Heart right ventricle (tissue), 16 donors: Measurements from ENCODE around the gene PHLPP1. TPM values are rescaled to one million over a fixed set of nuclear protein-coding genes. Genes with fewer than 3 reads are reported as not detected.

Source experiments
- ATAC-seq, 8 donors: fragments of 200-7000 bp; cut with Tn5 transposase; one replicate each; pipeline ENCODE4 v1.9.1; 2020; ENCODE audit warnings: mild to moderate bottlenecking in 8 of 8, moderate library complexity in 8 of 8, moderate number of reproducible peaks in 1 of 8
- DNase-seq, 2 donors: peaks; one replicate each; pipeline ENCODE4 v3.0.0-alpha.2; 2020
- H3K27ac ChIP-seq, 10 donors: fragments of 200-600 bp; sonication (generic) in 2 of 10; one replicate each; pipeline versions ENCODE4 v1.5.0 to v1.8.0; 2020 to 2022; ENCODE audit warnings: mild to moderate bottlenecking in 3 of 10
- H3K27me3 ChIP-seq, 7 donors: fragments of 200-600 bp; one replicate each; pipeline ENCODE4 v1.8.0; 2021 to 2022; ENCODE audit warnings: mild to moderate bottlenecking in 2 of 7
- H3K36me3 ChIP-seq, 9 donors: fragments of 200-600 bp; sonication (generic) in 1 of 9; one replicate each; pipeline versions ENCODE4 v1.5.0 to v1.8.0; 2020 to 2022; ENCODE audit warnings: mild to moderate bottlenecking in 2 of 9
- H3K4me1 ChIP-seq, 9 donors: fragments of 200-600 bp; sonication (generic) in 1 of 9; one replicate each; pipeline versions ENCODE4 v1.5.0 to v1.8.0; 2020 to 2022; ENCODE audit warnings: mild to moderate bottlenecking in 4 of 9
- H3K4me3 ChIP-seq, 10 donors: fragments of 200-600 bp; sonication (generic) in 2 of 10; one replicate each; pipeline versions ENCODE4 v1.5.0 to v1.8.0; 2020 to 2022; ENCODE audit warnings: mild to moderate bottlenecking in 7 of 10, moderate library complexity in 2 of 10
- H3K9me3 ChIP-seq, 11 donors: fragments of 200-600 bp in 10 of 11; sonication (generic) in 2 of 11; one replicate each; pipeline versions ENCODE4 v1.5.0 to v1.8.0; 2013 to 2022; ENCODE audit warnings: mild to moderate bottlenecking in 2 of 11, control low read depth in 1 of 11, moderate library complexity in 1 of 11
- WGBS, 2 donors: extraction: QIAGEN DNeasy Blood & Tissue Kit; methylation state at CpG; one replicate each; pipeline ENCODE4 v1.1.7; 2013; ENCODE audit warnings: inconsistent platforms in 1 of 2; 5-methylcytosine and 5-hydroxymethylcytosine counted together
- intact Hi-C, 10 donors: fragments of 100-400 bp; cut with DNase I; formaldehyde crosslinking; loops; one replicate each; pipeline versions ENCODE4 v1.11.1 to v1.14.2; 2022
- polyA plus RNA-seq, 2 donors: library from polyadenylated mRNA; stranded (reverse); fragments of 200-250 nt; gene quantifications; one replicate each; pipeline ENCODE4 v1.2.3, GENCODE V29; 2013
- total RNA-seq, 10 donors: library from RNA; stranded (reverse); fragmentation: NEBNext Ultra II Directional in 3 of 10; extraction: Animal tissue kit (Norgen Biotek cat#: 25700) in 3 of 10; gene quantifications; one replicate each; pipeline versions ENCODE4 v1.2.1 to v1.2.4, GENCODE V29; 2021 to 2023
- TF ChIP-seq, protein P1 (sequence below), 9 donors: fragments of 200-600 bp; sonication (generic) in 2 of 9; IDR thresholded peaks; one replicate each; pipeline versions ENCODE4 v1.5.0 to v1.8.0; 2021 to 2022; ENCODE audit warnings: antibody characterized with exemption in 9 of 9, mild to moderate bottlenecking in 5 of 9, moderate library complexity in 1 of 9
- donor health status: Arrhythmogenic right ventricular cardiomyopathy.
- donor health status: ischemic (EF 13 %, LVEDD 7.1; RV severe dilation, severe dysfunction).
- donor health status: healthy with polysubstance abuse.
- donor health status: DM: no; HTN: yes; CAD: no.
- donor health status: DM: no; HTN: no; CAD: no.
- donor health status: ischemic (EF 25% LVEDD 6.9; RV normal size, moderate dysfunction).
- donor health status: ischemic (EF 25% LVEDD 5.7; RV mildly dilated, moderate dysfunction).
- donor health status: healthy.
- donor health status: DM: yes; HTN: yes; CAD: no.
- donor health status: Ischemic cardiomyopathy.
- donor health status: ischemic (EF 35%, LVEDD 5.7; RV mildly dilated, moderate dysfunction).
- donor health status: nonischemic (EF 11% LVEDD 7.7; RV severe dilation, severe dysfunction).
- donor health status: DM: yes; HTN: yes; CAD: no.
- donor health status: PGD.
- donor health status: ischemic (EF 29% LVEDD 5.4; RV normal size, mild dysfunction).
- donor health status: nonischemic (EF 23%, LVEDD 6.1; RV moderate dilation, normal function).

Gene PHLPP1
- total and polyA plus RNA-seq, 12 donors: 1.8 to 10.7 (median 8.0) TPM

DNA sequence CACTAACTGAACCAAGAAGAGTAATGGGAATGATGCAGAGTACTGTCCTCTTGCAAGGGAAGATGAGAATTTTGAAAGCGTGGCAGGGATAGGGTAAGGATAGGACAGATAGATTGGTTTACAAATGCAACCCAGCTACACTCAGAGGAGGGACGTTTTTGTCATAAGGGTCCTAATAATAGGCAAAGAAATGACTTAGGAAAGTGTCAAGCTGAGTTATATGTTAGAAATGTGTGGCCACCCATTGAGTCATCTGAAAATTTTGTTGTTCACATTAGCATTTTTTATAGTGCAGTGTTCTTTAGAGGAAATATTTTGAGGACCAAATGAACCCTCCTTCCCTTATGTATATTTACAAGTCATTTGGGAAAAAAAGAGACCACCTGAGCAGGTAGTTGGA is 137.5 kb downstream of the PHLPP1 start:
- intact Hi-C loops: no loop called here
- H3K4me3 ChIP-seq: no peak overlapping the region
- no peaks in the 10 kb centered on the region for H3K9me3 ChIP-seq
- TF ChIP-seq, protein P1, sequence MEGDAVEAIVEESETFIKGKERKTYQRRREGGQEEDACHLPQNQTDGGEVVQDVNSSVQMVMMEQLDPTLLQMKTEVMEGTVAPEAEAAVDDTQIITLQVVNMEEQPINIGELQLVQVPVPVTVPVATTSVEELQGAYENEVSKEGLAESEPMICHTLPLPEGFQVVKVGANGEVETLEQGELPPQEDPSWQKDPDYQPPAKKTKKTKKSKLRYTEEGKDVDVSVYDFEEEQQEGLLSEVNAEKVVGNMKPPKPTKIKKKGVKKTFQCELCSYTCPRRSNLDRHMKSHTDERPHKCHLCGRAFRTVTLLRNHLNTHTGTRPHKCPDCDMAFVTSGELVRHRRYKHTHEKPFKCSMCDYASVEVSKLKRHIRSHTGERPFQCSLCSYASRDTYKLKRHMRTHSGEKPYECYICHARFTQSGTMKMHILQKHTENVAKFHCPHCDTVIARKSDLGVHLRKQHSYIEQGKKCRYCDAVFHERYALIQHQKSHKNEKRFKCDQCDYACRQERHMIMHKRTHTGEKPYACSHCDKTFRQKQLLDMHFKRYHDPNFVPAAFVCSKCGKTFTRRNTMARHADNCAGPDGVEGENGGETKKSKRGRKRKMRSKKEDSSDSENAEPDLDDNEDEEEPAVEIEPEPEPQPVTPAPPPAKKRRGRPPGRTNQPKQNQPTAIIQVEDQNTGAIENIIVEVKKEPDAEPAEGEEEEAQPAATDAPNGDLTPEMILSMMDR (IDR thresholded peaks at IDR 0.05): no peak
- WGBS, 2 donors: 74% methylated on average over 2 of the region's 2 CpGs
- H3K27ac ChIP-seq: no peak overlapping the region
- H3K36me3 ChIP-seq: no peaks in the 10 kb centered on the region
- DNase-seq (no peak), ATAC-seq (no peak)
- no peaks in the 10 kb centered on the region for H3K27me3 ChIP-seq
- H3K4me1 ChIP-seq: peaks cover 0 to 36% (median 18%) of the 10 kb centered on the region in 9 donors

DNA sequence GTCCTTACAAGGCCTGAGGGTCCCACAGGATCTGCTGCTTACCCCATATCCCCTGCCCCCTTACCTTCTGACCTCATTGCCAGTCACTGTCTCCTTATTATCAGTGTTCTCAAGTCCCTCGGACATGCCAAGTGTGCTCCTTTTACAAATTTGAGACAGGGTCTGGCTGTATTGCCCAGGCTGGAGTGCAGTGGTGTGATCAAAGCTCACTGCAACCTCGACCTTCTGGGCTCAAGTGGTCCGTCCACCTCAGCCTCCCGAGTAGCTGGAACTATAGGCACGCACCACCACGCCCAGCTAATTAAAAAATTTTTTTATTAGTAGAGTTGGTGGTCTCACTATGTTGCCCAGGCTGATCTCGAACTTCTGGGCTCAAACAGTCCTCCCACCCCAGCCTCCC is 141.0 kb downstream of the PHLPP1 start:
- no peak overlapping the region for H3K4me3 ChIP-seq
- DNase-seq: no peak
- no peaks in the 10 kb centered on the region for H3K27me3 ChIP-seq
- intact Hi-C loops: no loop called here
- no peaks in the 10 kb centered on the region for H3K9me3 ChIP-seq
- H3K36me3 ChIP-seq: no peaks in the 10 kb centered on the region
- peaks cover 0 to 54% (median 20%) of the 10 kb centered on the region in 9 donors for H3K4me1 ChIP-seq
- ATAC-seq: no peak
- TF ChIP-seq, protein P1 (IDR thresholded peaks at IDR 0.05): no peak
- H3K27ac ChIP-seq: no peak overlapping the region
- WGBS, 2 donors: 97 to 98% methylated on average over 7 of the region's 7 CpGs

DNA sequence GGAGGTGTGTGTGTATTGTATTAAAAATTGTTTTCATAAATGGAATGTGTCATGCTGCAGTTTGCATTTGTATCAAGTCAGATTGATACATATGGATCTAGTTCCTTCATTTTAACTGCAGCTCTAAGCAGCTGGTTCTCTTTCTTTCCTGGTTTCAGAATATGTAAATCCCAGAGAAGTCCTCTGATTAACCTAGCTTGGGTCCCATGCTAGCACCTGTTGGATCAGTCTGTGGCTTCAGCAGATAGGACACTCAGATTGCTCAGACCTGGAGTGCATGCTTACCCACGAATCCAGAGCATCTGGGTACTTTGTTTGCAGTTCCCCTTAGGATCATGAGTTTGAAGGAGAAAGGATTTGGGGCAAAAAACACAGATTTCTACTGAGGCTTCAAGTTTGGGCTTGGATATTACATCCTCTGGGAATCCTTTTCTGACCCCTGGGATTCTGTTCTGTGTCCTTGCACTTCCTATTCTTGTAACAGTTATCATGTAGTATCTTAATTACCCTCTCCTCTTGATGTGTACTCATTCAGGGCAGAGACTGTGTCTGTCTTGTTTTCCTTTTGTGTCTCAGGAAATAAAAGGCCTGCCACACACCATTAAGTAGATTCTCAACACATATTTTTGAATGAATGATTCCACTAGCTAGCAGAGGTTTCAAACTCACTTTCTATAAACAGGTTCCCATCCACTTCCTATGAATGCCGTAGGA is 142.1 kb downstream of the PHLPP1 start:
- intact Hi-C loops: no loop called here

DNA sequence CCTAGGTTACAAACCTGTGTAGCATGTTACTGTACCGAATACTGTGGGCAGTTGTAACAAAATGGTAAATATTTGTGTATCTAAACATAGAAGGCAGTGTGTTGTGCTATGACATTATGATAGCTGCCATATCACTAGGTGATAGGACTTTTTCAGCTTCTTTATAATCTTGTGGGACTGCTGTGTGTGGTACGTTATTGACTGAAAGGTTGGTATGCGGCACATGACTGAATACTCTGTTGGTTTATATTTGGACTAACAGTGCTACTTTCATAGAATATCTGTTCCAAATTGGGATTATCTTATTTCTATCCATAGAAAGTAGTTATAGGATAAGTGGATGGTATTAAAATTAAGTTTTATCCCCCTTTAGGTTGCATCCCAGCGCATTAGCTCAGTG is 144.7 kb downstream of the PHLPP1 start:
- TF ChIP-seq, protein P1 (IDR thresholded peaks at IDR 0.05): no peak
- no peaks in the 10 kb centered on the region for H3K9me3 ChIP-seq
- no peak overlapping the region for H3K27ac ChIP-seq
- intact Hi-C loops: loop anchor here in 1 of 10 donors (10.0 kb wide), 1 partner anchor 125 kb away; no protein-coding TSS in a partner anchor
- DNase-seq (no peak), ATAC-seq (peak in 2 of 8 donors; percentile 42 to 64)
- H3K27me3 ChIP-seq: no peaks in the 10 kb centered on the region
- 49 to 70% methylated on average over 4 of the region's 4 CpGs for WGBS, 2 donors
- H3K36me3 ChIP-seq: no peaks in the 10 kb centered on the region
- no peak overlapping the region for H3K4me3 ChIP-seq
- H3K4me1 ChIP-seq: peaks cover 0 to 64% (median 20%) of the 10 kb centered on the region in 9 donors

More for the DNA sequence above, 142.1 kb downstream of the PHLPP1 start:
- peak in 1 of 8 donors; percentile 51 for ATAC-seq
- TF ChIP-seq, protein P1 (IDR thresholded peaks at IDR 0.05): no peak
- H3K4me3 ChIP-seq: no peak overlapping the region
- H3K36me3 ChIP-seq: no peaks in the 10 kb centered on the region
- H3K27ac ChIP-seq: no peak overlapping the region
- no peaks in the 10 kb centered on the region for H3K27me3 ChIP-seq
- no peaks in the 10 kb centered on the region for H3K9me3 ChIP-seq
- no peak for DNase-seq
- WGBS, 2 donors: 48 to 64% methylated on average over 2 of the region's 2 CpGs
- peaks cover 0 to 56% (median 17%) of the 10 kb centered on the region in 9 donors for H3K4me1 ChIP-seq
